Cortex of kidney (tissue), 1 donor: ENCODE data around the gene FAM184B.
"Not testable (repeated sequence)": the region's sequence is repeated elsewhere in the genome, so short reads cannot be mapped to it uniquely, and the experiment has no call there.

ENCODE experiments used
- DNase-seq: peaks from one replicate; lab custom pipeline; 2025; lab: John Stamatoyannopoulos, UW

Gene FAM184B

DNA sequence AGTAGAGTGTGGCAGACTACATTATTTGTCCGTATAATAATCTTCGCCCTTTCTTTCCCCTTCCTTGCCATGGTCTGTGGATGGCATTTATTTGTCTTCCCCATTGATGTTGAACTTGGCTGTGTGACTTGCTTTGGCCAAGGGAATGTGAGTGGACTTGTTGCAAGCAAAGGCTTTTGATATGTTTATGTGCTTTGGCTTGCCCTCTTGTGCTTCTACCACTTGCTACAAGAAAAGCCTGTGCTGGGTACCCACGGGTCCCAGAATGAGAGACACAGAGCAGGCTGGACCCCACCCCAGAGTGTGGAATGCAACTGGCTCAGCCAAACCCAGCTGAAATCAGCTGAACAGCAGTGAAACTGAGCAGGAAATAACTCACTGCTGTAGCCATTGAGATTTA is 63.0 kb downstream of the FAM184B start:
- DNase-seq, result no peak

DNA sequence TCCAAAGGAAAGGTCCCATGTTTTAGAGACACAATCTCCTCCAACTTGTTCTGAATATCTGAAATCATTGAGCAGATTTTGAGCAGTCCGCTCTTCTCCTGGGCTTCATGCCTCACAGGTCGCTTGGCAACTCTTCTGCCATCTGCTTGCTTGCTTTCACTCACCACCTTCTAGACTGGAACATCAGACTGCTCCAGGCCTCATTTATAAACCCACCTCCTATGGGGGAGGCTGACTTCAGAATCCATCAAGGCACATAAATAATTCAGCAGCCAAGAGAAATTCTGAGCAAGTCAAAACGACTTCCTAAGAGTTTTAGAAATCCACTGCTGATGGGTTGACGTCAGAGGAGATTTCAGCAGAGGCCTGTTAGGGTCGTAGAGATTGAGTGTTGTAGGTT is 64.1 kb downstream of the FAM184B start:
- DNase-seq, result no peak

DNA sequence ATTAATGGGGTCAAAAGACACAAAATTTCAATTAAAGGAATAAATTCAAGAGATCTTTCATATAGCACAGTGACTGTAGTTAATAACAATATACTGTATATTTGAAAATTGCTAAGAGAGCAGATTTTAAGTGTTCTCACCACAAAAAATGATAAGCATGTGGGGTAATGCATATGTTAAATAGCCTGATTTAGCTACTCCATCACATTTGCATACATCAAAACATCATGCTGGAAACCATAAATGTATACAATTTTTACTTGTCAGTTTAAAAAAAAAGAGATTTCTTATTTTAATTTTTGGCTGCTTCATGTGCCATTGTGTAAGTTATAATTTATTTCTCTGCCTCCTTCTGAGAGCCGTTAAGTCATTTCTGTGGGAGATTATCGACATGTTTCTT is 65.9 kb downstream of the FAM184B start:
- no peak for DNase-seq

DNA sequence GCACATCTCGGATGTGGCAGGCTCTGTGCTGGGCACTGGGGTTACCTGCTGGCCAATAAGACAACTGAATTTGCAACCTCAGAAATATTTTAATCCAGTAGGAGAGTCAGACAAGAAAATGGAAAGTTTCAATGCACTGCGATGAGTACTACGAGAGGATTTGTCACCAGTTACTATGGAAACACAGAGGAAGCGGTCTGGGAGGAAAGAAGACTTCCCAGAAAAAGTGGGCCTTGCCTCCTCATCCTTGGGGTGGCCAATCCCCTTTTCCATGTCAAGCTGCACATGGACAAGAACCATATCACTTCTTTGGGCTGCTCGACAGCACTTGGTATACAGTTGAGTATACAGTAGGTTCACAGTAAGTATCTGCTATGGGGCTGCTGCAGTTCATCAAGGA is 67.6 kb downstream of the FAM184B start:
- no peak for DNase-seq

DNA sequence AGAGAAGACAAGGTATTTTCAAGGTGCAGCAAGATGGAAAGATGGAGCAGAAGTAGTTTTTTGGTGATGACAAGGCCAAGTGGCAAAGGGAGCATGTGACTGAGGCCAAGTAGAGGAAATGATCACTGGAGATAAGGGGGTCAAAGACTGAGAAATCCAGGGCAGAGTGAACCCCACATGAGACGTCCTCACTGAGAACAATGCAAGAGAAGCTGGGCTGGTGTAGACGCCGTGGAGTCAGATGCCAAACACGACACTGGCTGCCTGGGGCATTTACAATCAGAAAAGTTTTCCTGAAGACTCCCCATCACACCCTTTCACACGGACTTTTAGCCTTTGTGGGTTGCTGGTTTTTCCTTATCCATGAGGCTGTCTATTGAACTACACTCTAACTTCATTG is 69.3 kb downstream of the FAM184B start:
- DNase-seq, result no peak

DNA sequence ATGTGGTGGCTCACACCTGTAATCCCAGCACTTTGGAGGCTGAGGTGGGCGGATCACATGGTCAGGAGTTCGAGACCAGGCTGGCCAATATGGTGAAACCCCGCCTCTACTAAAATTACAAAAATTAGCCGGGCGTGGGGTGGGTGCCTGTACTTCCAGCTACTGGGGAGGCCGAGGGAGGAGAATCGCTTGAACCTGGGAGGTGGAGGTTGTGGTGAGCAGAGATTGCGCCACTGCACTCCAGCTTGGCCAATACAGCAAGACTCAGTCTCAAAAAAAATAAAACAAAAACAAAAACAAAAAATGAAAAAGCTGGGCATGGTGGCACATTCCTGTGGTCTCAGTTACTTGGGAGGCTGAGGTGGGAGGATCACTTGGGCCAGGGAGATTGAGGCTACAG is 70.2 kb downstream of the FAM184B start:
- not testable (repeated sequence) for DNase-seq

DNA sequence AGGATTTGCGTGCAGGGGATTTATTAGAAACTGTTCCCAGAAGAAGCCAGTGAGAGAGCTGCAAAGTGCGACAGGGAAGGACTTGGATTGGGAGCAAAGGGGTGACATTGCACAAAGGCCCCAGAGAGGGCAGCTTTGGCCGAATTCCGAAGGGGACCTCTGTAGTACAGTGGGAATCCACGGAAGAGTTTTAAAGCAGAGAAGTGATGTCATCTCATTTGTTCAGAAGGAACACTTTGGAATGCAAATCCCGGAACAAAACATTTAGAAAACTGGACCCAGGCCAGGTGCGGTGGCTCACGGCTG is 71.7 kb downstream of the FAM184B start:
- DNase-seq, result no peak

DNA sequence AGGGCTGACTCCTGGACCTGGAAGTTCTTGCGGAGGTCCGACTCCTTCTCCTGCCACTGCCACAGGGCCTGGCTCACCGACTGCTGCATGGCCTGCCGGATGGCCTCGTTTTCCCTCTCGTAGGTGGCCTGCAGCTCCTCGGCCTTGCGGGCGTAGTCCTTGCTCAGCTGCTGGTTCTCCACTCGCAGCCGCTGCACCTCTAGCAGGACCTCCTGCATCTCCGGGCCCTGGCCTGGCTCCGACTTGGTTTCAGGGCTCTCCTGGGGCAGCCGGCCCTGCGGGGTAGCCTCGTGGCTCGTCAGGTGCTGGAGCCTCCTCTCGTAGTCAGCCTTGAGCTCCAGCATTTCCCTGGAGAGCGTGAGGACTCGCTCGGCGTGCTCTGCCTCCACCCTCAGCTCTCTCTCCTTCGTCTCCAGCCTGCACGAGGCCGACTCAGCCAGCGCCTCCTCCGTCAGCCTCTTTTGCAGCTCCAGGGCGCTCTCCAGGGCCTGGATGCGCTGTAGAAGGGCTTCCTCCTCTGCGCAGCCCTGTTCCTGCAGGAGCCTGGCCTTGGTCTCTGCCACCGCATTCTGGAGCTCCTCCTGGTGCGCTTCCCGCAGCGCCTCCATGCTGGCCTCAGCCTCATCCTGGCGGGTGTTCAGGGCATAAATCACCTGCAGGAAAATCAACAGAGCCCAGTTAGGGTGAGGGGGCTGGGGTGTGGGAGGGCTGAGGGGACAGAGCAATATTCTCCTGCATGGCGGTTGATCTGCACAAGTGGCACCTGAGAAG is 72.2 kb downstream of the FAM184B start:
- DNase-seq, result no peak

DNA sequence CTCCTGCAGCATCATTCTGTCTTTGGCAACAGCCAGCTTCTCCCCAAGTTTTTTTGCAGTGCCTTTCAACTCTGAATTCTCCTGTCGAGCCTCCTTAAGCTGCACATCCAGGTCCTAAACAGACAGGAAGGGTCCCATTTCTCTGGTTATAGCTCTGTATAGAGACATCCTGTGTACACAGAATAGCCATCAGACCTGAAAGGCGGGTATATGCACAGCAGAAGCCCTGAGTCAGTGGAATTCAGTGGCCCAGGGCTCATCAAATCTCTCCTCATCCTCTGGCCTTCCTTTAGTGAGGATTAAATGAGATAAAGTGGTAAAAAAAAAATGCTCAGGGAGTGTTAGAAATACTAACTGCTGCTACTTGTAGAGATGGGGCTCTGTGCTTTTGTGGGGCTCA is 73.8 kb downstream of the FAM184B start:
- DNase-seq, result no peak

DNA sequence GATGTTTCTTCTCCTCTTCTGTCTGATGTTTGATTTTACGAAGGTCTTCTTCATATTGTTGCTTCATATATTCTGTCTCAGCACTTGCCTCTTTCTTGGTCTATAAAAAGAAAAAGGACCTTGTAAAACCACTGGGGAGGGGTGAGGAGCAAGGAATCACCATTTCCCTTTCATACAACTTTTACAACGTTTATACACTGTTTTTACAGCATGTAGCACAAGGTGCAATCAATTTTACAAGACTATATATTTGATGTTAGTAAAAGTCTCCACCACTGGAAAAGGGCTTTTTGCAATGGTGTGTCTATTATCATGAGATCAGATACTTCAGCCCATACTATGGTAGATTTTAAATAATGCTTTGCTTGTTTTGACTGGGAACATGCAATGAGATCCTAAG is 76.3 kb downstream of the FAM184B start:
- DNase-seq, result no peak

DNA sequence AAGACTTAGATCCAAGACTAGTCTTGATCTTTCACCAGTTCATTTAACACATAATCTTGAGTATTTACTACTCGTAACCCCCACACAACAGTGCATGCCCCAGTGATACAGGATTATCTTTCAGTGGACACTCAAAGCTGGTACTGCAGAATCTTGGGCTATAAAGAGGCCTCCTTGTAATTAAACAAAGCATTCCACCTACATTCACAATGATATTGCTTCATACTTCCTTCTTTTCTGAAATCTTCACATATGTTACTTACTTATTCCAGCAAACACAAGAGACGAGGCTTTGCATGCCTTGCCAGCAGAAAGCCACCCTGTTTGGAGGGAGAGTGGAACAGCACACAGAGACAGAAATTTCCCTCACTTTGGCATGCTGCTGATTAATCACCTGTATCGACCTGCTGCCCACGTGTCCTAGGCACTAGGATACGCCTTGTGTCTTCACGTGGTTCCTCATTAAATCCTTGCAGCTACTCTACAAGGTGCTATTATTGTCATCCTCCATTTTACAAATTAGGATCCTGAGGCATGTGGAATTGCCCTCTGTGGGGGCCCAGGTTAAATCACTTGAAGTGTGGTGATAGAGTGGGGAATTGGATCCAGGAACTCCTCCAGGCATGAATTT is 77.3 kb downstream of the FAM184B start:
- DNase-seq, result no peak

DNA sequence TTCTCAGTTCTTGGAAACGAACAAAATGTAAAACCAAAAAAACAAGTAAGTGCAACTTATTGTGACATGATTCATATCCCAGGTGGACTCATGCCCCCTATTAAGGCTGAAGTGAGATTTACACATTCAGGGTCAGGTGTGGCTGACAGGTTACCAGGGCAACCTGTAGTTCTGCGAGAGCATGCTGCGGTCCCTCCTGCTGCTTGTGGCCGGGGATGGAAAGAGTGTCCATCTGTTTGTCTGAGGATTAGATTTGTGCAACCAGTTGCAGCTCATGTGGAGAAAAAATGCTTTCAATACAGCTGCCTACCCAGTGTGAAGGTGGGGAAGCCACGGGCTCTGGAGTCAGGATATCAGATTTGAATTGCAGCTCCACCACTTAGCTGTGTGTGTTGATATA is 78.8 kb downstream of the FAM184B start:
- no peak for DNase-seq

DNA sequence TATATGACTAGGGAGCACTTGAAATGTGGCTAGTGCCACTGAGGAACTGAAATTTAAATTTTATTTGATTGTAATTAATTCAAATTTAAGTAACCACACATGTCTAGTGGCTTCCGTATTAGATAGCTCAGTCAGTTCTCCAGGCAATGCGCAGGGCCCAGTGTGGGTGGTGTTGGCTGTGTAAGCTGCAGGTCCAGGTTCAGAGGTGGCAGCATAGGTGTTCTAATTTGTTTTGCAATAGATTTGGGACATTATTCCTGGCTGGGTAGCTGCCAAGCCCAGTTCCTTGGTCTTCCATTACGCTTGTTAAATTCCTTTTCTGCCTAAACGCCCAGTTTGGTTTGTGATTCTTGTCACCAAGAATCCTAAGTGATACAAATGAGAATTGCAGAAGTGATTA is 79.5 kb downstream of the FAM184B start:
- no peak for DNase-seq

DNA sequence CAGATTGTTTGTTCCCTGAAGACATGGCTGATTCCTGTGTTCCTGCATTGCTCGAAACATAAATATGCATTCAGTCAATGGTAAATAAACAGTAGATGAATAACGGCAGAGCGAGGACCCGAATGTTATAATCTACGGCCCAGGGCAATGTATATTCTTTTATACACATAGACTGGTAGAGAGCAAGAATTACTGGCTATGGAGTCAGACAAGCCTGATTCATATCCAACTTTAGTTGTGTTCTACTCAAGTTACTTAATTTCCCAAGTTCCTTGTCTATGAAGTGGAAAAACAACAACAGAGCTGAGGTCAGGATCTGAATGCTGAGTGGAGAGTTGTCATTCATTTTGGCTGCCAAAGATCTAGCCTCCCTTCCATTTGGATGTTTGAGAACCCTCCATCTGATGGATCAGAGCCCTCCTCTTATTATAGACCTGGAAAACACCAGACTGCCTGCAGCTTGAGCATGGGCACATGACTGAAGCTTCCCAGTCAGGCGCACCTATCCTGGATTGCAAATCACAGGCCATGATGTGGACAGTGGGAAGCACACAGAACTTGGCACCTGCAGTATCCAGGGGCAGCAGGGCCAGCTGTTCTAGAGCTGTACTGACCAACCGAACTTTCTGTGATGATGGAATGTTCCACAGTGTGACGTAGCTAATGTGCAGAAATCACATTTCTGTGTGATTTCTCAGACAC is 80.1 kb downstream of the FAM184B start:
- DNase-seq, result no peak

DNA sequence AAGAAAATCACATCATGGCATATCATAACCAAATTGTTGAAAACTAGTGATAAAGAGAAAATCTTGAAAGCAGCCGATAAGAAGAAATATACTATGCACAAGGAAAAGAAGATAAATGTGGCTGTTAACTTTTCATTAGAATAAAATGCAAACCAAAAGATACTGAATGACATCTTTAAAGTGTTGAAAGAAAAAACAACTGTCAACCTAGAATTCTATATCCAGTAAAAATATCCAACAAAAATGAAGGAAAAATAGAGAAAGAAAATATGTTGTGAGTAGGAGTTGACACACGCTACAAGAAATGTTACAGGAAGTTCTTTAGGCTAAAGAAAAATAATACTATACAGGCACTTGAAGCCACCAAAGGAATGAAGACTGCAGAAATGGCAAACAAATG is 82.0 kb downstream of the FAM184B start:
- no peak for DNase-seq

DNA sequence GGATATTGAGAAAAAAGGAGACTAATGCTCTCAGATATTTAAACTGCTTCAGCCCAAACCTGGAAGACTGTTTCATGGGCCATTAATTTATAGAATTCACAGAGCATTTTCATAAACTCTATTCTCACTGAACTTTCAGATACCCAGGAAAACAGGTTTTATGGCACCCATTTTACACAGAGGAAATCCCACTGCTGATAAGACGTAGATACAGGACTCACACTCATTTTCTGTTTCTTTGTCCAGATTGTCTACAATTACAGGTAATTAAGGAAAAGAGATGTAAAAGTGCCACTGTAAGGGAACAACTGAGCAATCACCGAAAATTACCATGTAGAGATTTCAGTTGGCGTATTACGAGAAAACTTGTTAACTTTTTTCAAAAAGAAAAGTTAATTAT is 83.3 kb downstream of the FAM184B start:
- DNase-seq, result no peak

DNA sequence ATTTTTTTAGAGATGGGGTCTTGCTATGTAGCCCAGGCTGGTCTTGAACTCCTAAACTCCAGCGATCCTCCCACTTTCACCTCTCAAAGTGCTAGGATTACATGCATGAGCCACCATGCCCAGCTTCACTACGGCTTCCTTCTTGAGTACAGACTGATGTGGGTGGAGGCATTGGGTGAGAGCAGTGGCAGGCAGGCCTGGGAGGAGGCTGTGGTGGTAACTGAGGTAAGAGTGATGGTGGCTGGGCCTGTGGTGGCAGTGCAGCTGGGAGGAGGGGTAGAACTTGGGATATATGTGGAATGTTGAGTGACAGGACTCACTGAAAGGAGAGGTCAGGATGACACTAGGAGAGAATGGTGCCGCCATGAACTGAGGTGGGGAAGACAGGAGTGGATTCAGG is 86.1 kb downstream of the FAM184B start:
- DNase-seq, result no peak

DNA sequence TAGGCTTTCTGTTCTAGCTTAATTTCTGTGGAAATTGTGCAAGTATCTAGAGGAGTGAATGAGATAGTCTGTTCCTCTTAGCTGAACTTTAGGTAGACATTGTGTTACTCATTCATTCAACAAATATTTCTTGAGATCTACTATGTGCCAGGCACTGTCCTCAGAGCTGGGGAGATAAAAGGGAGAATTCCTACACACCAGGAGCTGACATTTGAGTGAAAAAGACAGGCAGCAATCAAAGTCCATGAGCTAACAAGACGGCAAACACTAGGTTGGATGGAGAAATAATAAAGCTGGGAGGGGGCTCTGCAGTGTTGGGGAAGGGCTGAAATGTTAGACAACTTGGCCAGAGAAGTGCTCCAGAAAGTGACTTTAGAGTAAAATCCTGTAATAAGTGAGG is 86.9 kb downstream of the FAM184B start:
- no peak for DNase-seq

DNA sequence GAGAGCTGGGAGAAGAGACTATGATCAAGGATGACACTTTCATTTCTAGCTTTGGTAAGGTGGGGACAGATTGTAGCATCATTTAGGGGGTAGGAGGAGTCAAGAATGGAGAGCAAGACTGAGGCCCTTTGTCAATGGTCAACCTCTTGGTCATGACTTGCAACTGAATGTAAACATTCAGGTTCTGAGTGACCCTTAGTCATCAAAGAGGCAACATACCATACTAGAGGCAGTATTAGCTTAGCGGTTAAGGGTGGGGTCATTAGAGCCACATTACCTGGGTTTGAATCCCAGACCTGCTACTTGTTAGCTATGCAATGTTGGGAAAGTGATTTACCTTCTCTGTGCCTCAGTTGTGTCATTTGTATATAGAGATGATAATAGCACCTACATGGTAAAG is 90.5 kb downstream of the FAM184B start:
- DNase-seq, result no peak

DNA sequence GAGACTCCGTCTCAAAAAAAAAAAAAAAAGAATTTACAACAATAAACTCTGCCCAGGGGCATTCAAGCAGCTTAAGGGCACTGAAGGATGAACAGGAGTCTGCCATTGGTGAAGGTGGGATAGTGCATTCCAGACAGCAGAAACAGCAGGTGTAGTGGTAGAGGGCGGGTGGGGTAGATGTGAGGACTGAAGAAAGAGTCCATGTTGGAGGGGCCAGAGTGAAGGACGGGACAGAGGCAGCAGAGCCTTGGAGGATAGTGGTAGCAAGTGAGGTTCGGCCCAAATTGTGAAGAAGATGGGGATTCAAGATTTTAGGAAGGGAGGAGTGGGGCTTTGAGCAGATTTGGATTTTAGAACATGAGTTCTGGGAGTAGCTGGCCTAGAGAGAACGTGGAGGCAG is 91.3 kb downstream of the FAM184B start:
- DNase-seq, result no peak

DNA sequence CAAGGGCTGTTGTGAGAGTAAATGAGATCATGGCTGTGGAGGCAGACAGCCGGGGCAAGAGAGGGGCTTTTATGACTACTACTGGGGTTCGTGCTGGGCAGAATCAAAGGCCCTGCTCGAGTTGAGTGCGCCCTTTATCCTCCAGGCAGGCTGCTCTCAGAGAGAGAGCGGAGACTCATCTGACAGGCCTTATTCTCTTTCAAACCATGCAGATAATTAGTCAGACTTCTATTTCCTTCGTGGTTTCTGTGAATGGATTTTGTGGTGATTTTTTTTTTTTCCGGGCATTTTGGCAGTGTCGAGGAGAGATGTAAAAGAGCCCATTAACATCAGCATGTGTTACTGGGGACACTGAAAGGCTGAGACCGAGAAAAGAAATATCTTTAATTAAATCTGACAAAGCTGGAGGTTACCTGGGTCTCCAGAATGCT is 93.4 kb downstream of the FAM184B start:
- DNase-seq, result no peak

DNA sequence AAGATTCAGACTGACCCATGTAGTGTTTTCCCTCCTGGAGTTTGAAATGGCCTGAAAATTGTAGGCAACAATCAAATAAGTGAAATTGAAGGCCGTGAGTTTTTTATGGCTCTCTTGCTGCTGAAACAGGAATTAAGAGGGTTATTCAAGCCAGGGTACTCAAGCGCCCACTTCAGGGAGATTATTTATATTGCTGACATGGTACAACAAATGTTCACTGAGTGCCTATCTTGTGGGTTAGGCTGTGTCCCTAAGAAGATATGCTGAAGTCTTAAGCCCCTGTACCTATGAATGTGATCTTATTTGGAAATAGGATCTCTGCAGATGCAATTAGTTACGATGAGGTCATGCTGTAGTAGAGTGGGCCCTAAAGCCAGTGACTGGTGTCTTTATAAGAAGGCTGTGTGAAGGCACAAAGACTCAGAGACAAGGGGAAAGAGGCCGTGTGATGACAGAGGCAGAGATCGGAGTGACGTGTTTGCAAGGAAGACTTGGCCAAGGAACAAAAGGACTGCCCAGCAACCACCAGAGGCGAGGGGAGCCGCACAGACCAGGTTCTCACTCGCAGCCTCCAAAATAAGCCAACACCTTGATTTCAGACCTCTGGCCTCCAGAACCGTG is 94.1 kb downstream of the FAM184B start:
- DNase-seq, result no peak

DNA sequence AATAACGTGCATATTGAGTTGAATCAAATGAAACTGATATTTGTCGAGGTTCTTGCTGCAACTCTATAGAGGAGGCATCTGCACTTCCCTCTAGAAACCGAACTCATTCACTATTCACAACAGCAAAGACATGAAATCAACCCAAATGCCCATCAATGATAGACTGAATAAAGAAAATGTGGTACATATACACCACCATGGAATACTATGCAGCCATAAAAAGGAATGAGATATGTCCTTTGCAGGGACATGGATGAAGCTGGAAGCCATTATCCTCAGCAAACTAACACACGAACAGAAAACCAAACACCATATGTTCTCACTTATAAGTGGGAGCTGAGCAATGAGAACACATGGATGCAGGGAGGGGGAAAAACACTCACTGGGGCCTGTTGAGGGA is 96.8 kb downstream of the FAM184B start:
- not testable (repeated sequence) for DNase-seq
